Choroid plexus epithelial cell (primary cell): ENCODE data around the gene MBOAT7.

Experiments used
- DNase-seq: peaks from one replicate; pipeline ENCODE4 v3.0.0-alpha.2; 2010; ENCODE audit warnings: low read depth
- H3K4me3 ChIP-seq: 2 replicates; pipeline ENCODE4 v1.5.1; 2011; ENCODE audit warnings: low read depth, mild to moderate bottlenecking, control low read depth, low read length, moderate library complexity
- CTCF ChIP-seq: conservative IDR thresholded peaks from 2 replicates; pipeline ENCODE4 v1.5.1; 2011; ENCODE audit warnings: low read depth, mild to moderate bottlenecking, control low read depth, inconsistent platforms, low read length, moderate library complexity

The MBOAT7 gene

GRCh38 chr19:54128796-54129616 lies 60.4 kb downstream of the MBOAT7 start:
- no peak overlapping the region for H3K4me3 ChIP-seq
- TF ChIP-seq CTCF: no peak

GRCh38 chr19:54128441-54128725 lies 61.0 kb downstream of the MBOAT7 start:
- no peak for DNase-seq
- H3K4me3 ChIP-seq: no peak overlapping the region
- TF ChIP-seq CTCF: no peak

More at GRCh38 chr19:54128796-54129616, 60.4 kb downstream of the MBOAT7 start:
- DNase-seq: no peak

- H3K4me3 ChIP-seq: no peak overlapping the region
- no peak for DNase-seq
- no peak for TF ChIP-seq CTCF
Measured at GRCh38 chr19:54127688-54128440, 61.5 kb downstream of the MBOAT7 start.

- TF ChIP-seq CTCF: no peak
- H3K4me3 ChIP-seq: no peak overlapping the region
- no peak for DNase-seq
Measured at GRCh38 chr19:54125713-54126112, 63.7 kb downstream of the MBOAT7 start.

- TF ChIP-seq CTCF: no peak
- no peak overlapping the region for H3K4me3 ChIP-seq
- no peak for DNase-seq
Measured at GRCh38 chr19:54124393-54124792, 65.0 kb downstream of the MBOAT7 start.

GRCh38 chr19:54123682-54124081 lies 65.7 kb downstream of the MBOAT7 start:
- DNase-seq: no peak
- TF ChIP-seq CTCF: no peak
- H3K4me3 ChIP-seq: no peak overlapping the region
